HEK293T (cell line): ENCODE measurements around the gene TMEM176B.

ENCODE experiments used
- ARNT ChIP-seq: fragments of 450-650 bp; IDR thresholded peaks from 2 replicates; pipeline ENCODE4 v1.6.1; 2017; ENCODE audit warnings: mild to moderate bottlenecking
- BHLHE40 ChIP-seq: fragments of 450-650 bp; IDR thresholded peaks from 2 replicates; pipeline ENCODE4 v1.6.1; 2016; ENCODE audit warnings: mild to moderate bottlenecking, moderate library complexity, borderline replicate concordance
- CTBP1 ChIP-seq: fragments of 450-650 bp; IDR thresholded peaks from 2 replicates; pipeline ENCODE4 v1.6.1; 2016; ENCODE audit warnings: borderline replicate concordance
- ELF4 ChIP-seq: fragments of 450-650 bp; IDR thresholded peaks from 2 replicates; pipeline ENCODE4 v1.6.1; 2017; ENCODE audit warnings: antibody characterized with exemption
- FOXA1 ChIP-seq: fragments of 450-650 bp; IDR thresholded peaks from 2 replicates; pipeline ENCODE4 v1.6.1; 2016; ENCODE audit warnings: mild to moderate bottlenecking
- FOXK2 ChIP-seq: fragments of 450-650 bp; IDR thresholded peaks from 2 replicates; pipeline ENCODE4 v1.6.1; 2016; ENCODE audit warnings: mild to moderate bottlenecking
- FOXM1 ChIP-seq: fragments of 450-650 bp; IDR thresholded peaks from 2 replicates; pipeline ENCODE4 v1.6.1; 2017; ENCODE audit warnings: mild to moderate bottlenecking, borderline replicate concordance
- HDGF ChIP-seq: fragments of 450-650 bp; IDR thresholded peaks from 2 replicates; pipeline ENCODE4 v1.6.1; 2017; ENCODE audit warnings: antibody characterized with exemption, borderline replicate concordance
- LEF1 ChIP-seq: fragments of 450-650 bp; IDR thresholded peaks from 2 replicates; pipeline ENCODE4 v1.6.1; 2017; ENCODE audit warnings: mild to moderate bottlenecking, borderline replicate concordance
- SP1 ChIP-seq: fragments of 450-650 bp; IDR thresholded peaks from 2 replicates; pipeline ENCODE4 v1.6.1; 2017
- SUZ12 ChIP-seq: fragments of 450-650 bp; IDR thresholded peaks from 2 replicates; pipeline ENCODE4 v1.6.1; 2016; ENCODE audit warnings: mild to moderate bottlenecking
- TARDBP ChIP-seq: fragments of 450-650 bp; IDR thresholded peaks from 2 replicates; pipeline ENCODE4 v1.6.1; 2016
- ZNF384 ChIP-seq: fragments of 450-650 bp; IDR thresholded peaks from 2 replicates; pipeline ENCODE4 v1.6.1; 2016

GRCh38 chr7:150814328-150815001 is 14.3 kb upstream of the TMEM176B start:
- TF ChIP-seq SP1 = no peak
- no peak for TF ChIP-seq ELF4
- TF ChIP-seq FOXA1 = no peak
- TF ChIP-seq BHLHE40 = no peak
- TF ChIP-seq FOXM1 = no peak
- no peak for TF ChIP-seq ARNT
- TF ChIP-seq LEF1 = no peak
- no peak for TF ChIP-seq FOXK2
- TF ChIP-seq TARDBP = no peak
- no peak for TF ChIP-seq CTBP1
- TF ChIP-seq SUZ12 = no peak
- TF ChIP-seq ZNF384 = no peak
- no peak for TF ChIP-seq HDGF
